HUES6 (cell line): ENCODE data around the gene SMURF1.

Experiments used
- H3K27ac ChIP-seq: 2 replicates; pipeline ENCODE4 v1.7.0; 2013; ENCODE audit warnings: low read depth, mild to moderate bottlenecking, low read length, inconsistent platforms
- H3K27me3 ChIP-seq: 2 replicates; pipeline ENCODE4 v1.6.1; 2013; ENCODE audit warnings: low read length; ENCODE audit not compliant: control insufficient read depth, insufficient read depth
- H3K36me3 ChIP-seq: 2 replicates; pipeline ENCODE4 v1.6.1; 2013; ENCODE audit warnings: low read length; ENCODE audit not compliant: control insufficient read depth, insufficient read depth
- H3K4me1 ChIP-seq: 2 replicates; pipeline ENCODE4 v1.6.1; 2013; ENCODE audit warnings: low read length; ENCODE audit not compliant: control insufficient read depth, insufficient read depth
- H3K4me3 ChIP-seq: 2 replicates; pipeline ENCODE4 v1.5.1; 2013; ENCODE audit warnings: low read depth, low read length
- H3K9ac ChIP-seq: one replicate; pipeline ENCODE4 v1.6.1; 2013; ENCODE audit warnings: mild to moderate bottlenecking, low read length
- H3K9me3 ChIP-seq: 2 replicates; pipeline ENCODE4 v1.6.1; 2013; ENCODE audit warnings: low read depth, low read length; ENCODE audit not compliant: control insufficient read depth, insufficient read depth

Gene SMURF1

DNA sequence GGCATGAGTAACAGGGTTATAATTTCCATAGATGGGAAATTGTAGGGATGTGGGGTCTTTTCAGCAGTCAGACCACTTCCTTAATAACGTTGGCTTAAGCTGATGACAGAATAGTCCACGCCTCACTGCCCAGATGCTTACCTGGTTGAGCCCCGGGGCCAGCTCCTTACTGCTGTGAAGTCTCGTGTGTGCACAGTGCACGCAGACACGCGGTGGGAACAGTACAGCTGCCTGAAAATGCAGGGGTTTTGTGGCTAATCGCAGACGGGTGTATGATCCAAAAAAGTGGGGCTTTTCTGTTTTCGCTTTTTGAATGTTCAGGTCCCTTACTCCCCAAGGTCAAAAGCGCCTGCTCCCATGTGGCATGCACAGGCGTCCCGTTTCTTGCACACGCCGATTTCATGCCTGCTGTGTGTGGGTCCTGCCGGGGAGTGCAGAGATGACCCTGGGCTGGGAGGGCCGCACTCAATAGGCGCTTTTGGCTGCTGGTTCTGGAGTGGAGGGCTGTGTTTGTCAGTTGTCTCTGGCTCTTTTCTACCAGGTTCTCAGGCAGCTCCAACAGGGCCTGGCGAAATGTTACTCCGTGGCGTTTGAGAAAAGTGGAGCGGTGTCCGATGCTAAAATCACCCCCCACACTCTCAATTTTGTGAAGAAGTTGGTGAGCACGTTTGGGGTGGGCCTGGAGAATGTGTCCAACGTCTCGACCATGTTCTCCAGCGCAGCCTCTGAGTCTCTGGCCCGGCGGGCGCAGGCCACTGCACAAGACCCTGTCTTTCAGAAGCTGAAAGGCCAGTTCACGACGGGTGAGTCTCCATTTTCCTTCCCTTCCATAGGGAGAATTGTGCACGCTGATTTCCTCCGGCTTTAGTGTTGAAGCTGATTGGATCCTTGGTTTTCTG lies 149.6 kb downstream of the SMURF1 start:
- Histone ChIP-seq H3K27ac (no peak overlapping the region), H3K36me3 (peaks cover 91% of the 10 kb centered on the region), H3K9ac (no peak overlapping the region), H3K27me3 (no peaks in the 10 kb centered on the region), H3K4me1 (no peaks in the 10 kb centered on the region), H3K9me3 (no peaks in the 10 kb centered on the region), H3K4me3 (no peak overlapping the region)

- Histone ChIP-seq H3K9ac (no peak overlapping the region), H3K4me1 (no peaks in the 10 kb centered on the region), H3K4me3 (no peak overlapping the region), H3K36me3 (peaks cover 91% of the 10 kb centered on the region), H3K27ac (no peak overlapping the region), H3K27me3 (no peaks in the 10 kb centered on the region), H3K9me3 (no peaks in the 10 kb centered on the region)
Observed at GRCh38 chr7:98993024-98993897, 150.6 kb downstream of the SMURF1 start.

- no peak overlapping the region for H3K27ac ChIP-seq
- no peaks in the 10 kb centered on the region for H3K27me3 ChIP-seq
- H3K9ac ChIP-seq = no peak overlapping the region
- no peaks in the 10 kb centered on the region for H3K4me1 ChIP-seq
- H3K4me3 ChIP-seq = no peak overlapping the region
- peaks cover 98% of the 10 kb centered on the region for H3K36me3 ChIP-seq
- H3K9me3 ChIP-seq = no peaks in the 10 kb centered on the region
Observed at GRCh38 chr7:98992076-98992475, 151.8 kb downstream of the SMURF1 start.

GRCh38 chr7:98991141-98991540 lies 152.8 kb downstream of the SMURF1 start:
- H3K27me3 ChIP-seq = no peaks in the 10 kb centered on the region
- H3K4me3 ChIP-seq = no peak overlapping the region
- H3K9me3 ChIP-seq = no peaks in the 10 kb centered on the region
- no peaks in the 10 kb centered on the region for H3K4me1 ChIP-seq
- no peak overlapping the region for H3K9ac ChIP-seq
- no peak overlapping the region for H3K27ac ChIP-seq
- peaks cover 99% of the 10 kb centered on the region for H3K36me3 ChIP-seq

GRCh38 chr7:98990356-98990755 lies 153.6 kb downstream of the SMURF1 start:
- Histone ChIP-seq H3K27ac (no peak overlapping the region), H3K4me3 (no peak overlapping the region), H3K9ac (no peak overlapping the region), H3K36me3 (peaks cover 99% of the 10 kb centered on the region), H3K27me3 (no peaks in the 10 kb centered on the region), H3K9me3 (no peaks in the 10 kb centered on the region), H3K4me1 (no peaks in the 10 kb centered on the region)

GRCh38 chr7:98988641-98989040 lies 155.3 kb downstream of the SMURF1 start:
- no peaks in the 10 kb centered on the region for H3K27me3 ChIP-seq
- no peaks in the 10 kb centered on the region for H3K9me3 ChIP-seq
- H3K9ac ChIP-seq = no peak overlapping the region
- H3K4me3 ChIP-seq = no peak overlapping the region
- H3K36me3 ChIP-seq = peaks cover 99% of the 10 kb centered on the region
- H3K27ac ChIP-seq = no peak overlapping the region
- H3K4me1 ChIP-seq = no peaks in the 10 kb centered on the region

- Histone ChIP-seq H3K4me3 (no peak overlapping the region), H3K4me1 (no peaks in the 10 kb centered on the region), H3K27ac (no peak overlapping the region), H3K9ac (no peak overlapping the region), H3K36me3 (peaks cover 98% of the 10 kb centered on the region), H3K27me3 (no peaks in the 10 kb centered on the region), H3K9me3 (no peaks in the 10 kb centered on the region)
Observed at GRCh38 chr7:98985945-98986344, 158.0 kb downstream of the SMURF1 start.

- Histone ChIP-seq H3K27ac (no peak overlapping the region), H3K9me3 (no peaks in the 10 kb centered on the region), H3K4me3 (no peak overlapping the region), H3K36me3 (peaks cover 99% of the 10 kb centered on the region), H3K9ac (no peak overlapping the region), H3K4me1 (no peaks in the 10 kb centered on the region), H3K27me3 (no peaks in the 10 kb centered on the region)
Observed at GRCh38 chr7:98985406-98985805, 158.5 kb downstream of the SMURF1 start.

DNA sequence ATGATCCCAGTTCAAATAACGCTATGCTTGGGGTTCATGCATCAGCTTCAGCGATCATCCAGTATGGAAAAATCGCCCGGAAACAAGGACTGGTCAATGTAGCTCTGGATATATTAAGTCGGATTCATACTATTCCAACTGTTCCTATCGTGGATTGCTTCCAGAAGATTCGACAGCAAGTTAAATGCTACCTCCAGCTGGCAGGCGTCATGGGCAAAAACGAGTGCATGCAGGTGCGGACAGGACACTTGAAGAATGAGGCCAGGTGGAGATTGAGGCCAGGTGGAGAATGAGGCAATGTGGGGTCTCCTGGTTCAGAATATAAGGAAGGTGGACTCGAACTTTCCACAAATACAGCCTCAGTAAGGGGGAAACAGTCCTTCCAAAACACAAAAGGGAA lies 159.8 kb downstream of the SMURF1 start:
- no peak overlapping the region for H3K9ac ChIP-seq
- no peaks in the 10 kb centered on the region for H3K4me1 ChIP-seq
- peaks cover 99% of the 10 kb centered on the region for H3K36me3 ChIP-seq
- H3K27me3 ChIP-seq = no peaks in the 10 kb centered on the region
- no peak overlapping the region for H3K27ac ChIP-seq
- no peaks in the 10 kb centered on the region for H3K9me3 ChIP-seq
- H3K4me3 ChIP-seq = no peak overlapping the region

GRCh38 chr7:98982686-98983085 lies 161.2 kb downstream of the SMURF1 start:
- no peak overlapping the region for H3K9ac ChIP-seq
- no peaks in the 10 kb centered on the region for H3K9me3 ChIP-seq
- no peak overlapping the region for H3K4me3 ChIP-seq
- H3K27ac ChIP-seq = no peak overlapping the region
- H3K36me3 ChIP-seq = peaks cover 99% of the 10 kb centered on the region
- H3K4me1 ChIP-seq = no peaks in the 10 kb centered on the region
- H3K27me3 ChIP-seq = no peaks in the 10 kb centered on the region

GRCh38 chr7:98981701-98982100 lies 162.2 kb downstream of the SMURF1 start:
- H3K4me1 ChIP-seq = no peaks in the 10 kb centered on the region
- no peaks in the 10 kb centered on the region for H3K27me3 ChIP-seq
- H3K9ac ChIP-seq = no peak overlapping the region
- H3K36me3 ChIP-seq = peaks cover 99% of the 10 kb centered on the region
- H3K4me3 ChIP-seq = no peak overlapping the region
- peak overlapping the region; percentile 11; the same call in 1 of the 2 replicates for H3K27ac ChIP-seq
- no peaks in the 10 kb centered on the region for H3K9me3 ChIP-seq
